ENCODE results near the gene CDC42EP5. TPM values are rescaled to one million over a fixed set of nuclear protein-coding genes. Genes with fewer than 3 reads are reported as not detected.

CDC42EP5 gene
- polyA plus RNA-seq, 3 donors: not detected

GRCh38 chr19:54455786-54456422 is 17.2 kb downstream of the CDC42EP5 start:
- H3K36me3 Mint-ChIP-seq: peaks cover 85 to 94% of the 10 kb centered on the region in 2 donors
- no peak overlapping the region for H3K27ac Mint-ChIP-seq
- no peak for TF ChIP-seq CTCF (IDR thresholded peaks at IDR 0.05)
- Histone ChIP-seq H3K27me3 (ENCODE audit: control insufficient read depth in 2 of 2, insufficient read depth in 2 of 2, low read length in 2 of 2) (no peaks in the 10 kb centered on the region), H3K9me3 (replicated peaks in 1 of 2; ENCODE audit: control insufficient read depth in 1 of 2, insufficient read depth in 1 of 2, low read length in 2 of 2) (no peaks in the 10 kb centered on the region), H4K20me1 (ENCODE audit: insufficient read depth, low read length) (peaks cover 99% of the 10 kb centered on the region), H3K9ac (ENCODE audit: insufficient read depth, low read length, poor library complexity, severe bottlenecking) (no peak overlapping the region), H3K4me2 (replicated peaks; ENCODE audit: extremely low read depth, low read length, poor library complexity, severe bottlenecking) (no peak overlapping the region), H3K79me2 (ENCODE audit: insufficient read depth, low read length) (peaks cover 76% of the 10 kb centered on the region), H3K27ac (ENCODE audit: low read depth in 1 of 2, low read length in 2 of 2) (no peak overlapping the region), H3K4me1 (ENCODE audit: control insufficient read depth in 1 of 2, insufficient read depth in 2 of 2, low read length in 2 of 2) (peaks cover 12% of the 10 kb centered on the region in 2 donors), H3K4me3 (replicated peaks in 1 of 3; ENCODE audit: low read depth in 2 of 3, low read length in 3 of 3) (no peak overlapping the region), H2AFZ (ENCODE audit: insufficient read depth, low read depth, low read length, poor library complexity, severe bottlenecking) (no peak overlapping the region), H3K36me3 (replicated peaks in 1 of 2; ENCODE audit: control insufficient read depth in 1 of 2, insufficient read depth in 2 of 2, low read length in 2 of 2) (peaks cover 91 to 96% of the 10 kb centered on the region in 2 donors)
- no peak overlapping the region for H3K4me3 Mint-ChIP-seq
- H3K9me3 Mint-ChIP-seq: no peaks in the 10 kb centered on the region
- peaks cover 0 to 5% (median 0%) of the 10 kb centered on the region in 3 donors for H3K27me3 Mint-ChIP-seq (ENCODE audit: low read depth in 3 of 3)
- no peak for DNase-seq
- intact Hi-C loops (cut with micrococcal nuclease): no loop called here
- 95% methylated on average over 27 of the region's 40 CpGs for WGBS (ENCODE audit: insufficient coverage)
- peaks cover 16% of the 10 kb centered on the region for H3K4me1 Mint-ChIP-seq

GRCh38 chr19:54454781-54455675 is 18.1 kb downstream of the CDC42EP5 start:
- DNase-seq: no peak
- no peak overlapping the region for H3K9ac ChIP-seq (ENCODE audit: insufficient read depth, low read length, poor library complexity, severe bottlenecking)
- intact Hi-C loops (cut with micrococcal nuclease): no loop called here
- 95% methylated on average over 29 of the region's 33 CpGs for WGBS (ENCODE audit: insufficient coverage)
- H3K27me3 Mint-ChIP-seq (ENCODE audit: low read depth in 3 of 3): peaks cover 0 to 5% (median 1%) of the 10 kb centered on the region in 3 donors
- peaks cover 25% of the 10 kb centered on the region for H3K4me1 Mint-ChIP-seq
- peaks cover 0 to 1% (median 0%) of the 10 kb centered on the region in 7 donors for H3K9me3 Mint-ChIP-seq
- H3K4me3 ChIP-seq (replicated peaks in 1 of 3; ENCODE audit: low read depth in 2 of 3, low read length in 3 of 3): no peak overlapping the region
- TF ChIP-seq CTCF (IDR thresholded peaks at IDR 0.05): no peak
- no peaks in the 10 kb centered on the region for H3K9me3 ChIP-seq (replicated peaks in 1 of 2; ENCODE audit: control insufficient read depth in 1 of 2, insufficient read depth in 1 of 2, low read length in 2 of 2)
- no peak overlapping the region for H3K27ac ChIP-seq (ENCODE audit: low read depth in 1 of 2, low read length in 2 of 2)
- H3K36me3 Mint-ChIP-seq: peaks cover 84 to 91% of the 10 kb centered on the region in 2 donors
- no peak overlapping the region for H3K4me2 ChIP-seq (replicated peaks; ENCODE audit: extremely low read depth, low read length, poor library complexity, severe bottlenecking)
- H3K79me2 ChIP-seq (ENCODE audit: insufficient read depth, low read length): peaks cover 85% of the 10 kb centered on the region
- no peak overlapping the region for H2AFZ ChIP-seq (ENCODE audit: insufficient read depth, low read depth, low read length, poor library complexity, severe bottlenecking)
- peak overlapping the region in 1 of 7 donors; percentile 56 for H3K27ac Mint-ChIP-seq
- H3K27me3 ChIP-seq (ENCODE audit: control insufficient read depth in 2 of 2, insufficient read depth in 2 of 2, low read length in 2 of 2): no peaks in the 10 kb centered on the region
- H3K36me3 ChIP-seq (replicated peaks in 1 of 2; ENCODE audit: control insufficient read depth in 1 of 2, insufficient read depth in 2 of 2, low read length in 2 of 2): peaks cover 85 to 88% of the 10 kb centered on the region in 2 donors
- H3K4me3 Mint-ChIP-seq: no peak overlapping the region
- peaks cover 100% of the 10 kb centered on the region for H4K20me1 ChIP-seq (ENCODE audit: insufficient read depth, low read length)
- H3K4me1 ChIP-seq (ENCODE audit: control insufficient read depth in 1 of 2, insufficient read depth in 2 of 2, low read length in 2 of 2): peaks cover 21% of the 10 kb centered on the region in 2 donors

Data from CD14-positive monocyte (primary cell).